IMR-90 (cell line): ENCODE measurements around the gene STK31. TPM values are rescaled to one million over a fixed set of nuclear protein-coding genes. Genes with fewer than 3 reads are reported as not detected.

Experiments used
- ATAC-seq: fragments of 200-7000 bp; cut with Tn5 transposase; 2 replicates; pipeline ENCODE4 v1.9.1; 2020; ENCODE audit warnings: low read depth, mild to moderate bottlenecking, moderate library complexity
- BruUV-seq: library from RNA; stranded (reverse); fragments of 400-500 nt; replicated peaks from 2 replicates; lab custom pipeline; 2021; lab: Mats Ljungman, UMichigan
- CTCF ChIA-PET: fragments of 300-600 bp; formaldehyde crosslinking; extraction: SDS; loops from one replicate; lab custom pipeline; 2021; ENCODE audit warnings: antibody characterized with exemption; lab: Yijun Ruan, JAX
- POLR2A ChIA-PET: fragments of 300-600 bp; sonication (Branson Sonifier 250); formaldehyde crosslinking; loops from one replicate; lab custom pipeline; 2022; ENCODE audit warnings: antibody characterized with exemption; ENCODE audit not compliant: unreplicated experiment; lab: Charles Lee
- DNase-seq: peaks from one replicate; pipeline ENCODE4 v3.0.0; 2013
- H2AFZ ChIP-seq: replicated peaks from 2 replicates; pipeline ENCODE3; 2013; ENCODE audit warnings: low read length, mild to moderate bottlenecking; ENCODE audit not compliant: poor library complexity
- H2AK5ac ChIP-seq: 2 replicates; pipeline ENCODE4 v1.6.1; 2013; ENCODE audit warnings: low read depth, low read length, inconsistent platforms
- H2AK9ac ChIP-seq: replicated peaks from 2 replicates; pipeline ENCODE3; 2013; ENCODE audit warnings: mild to moderate bottlenecking, low read depth, low read length, moderate library complexity; ENCODE audit not compliant: poor library complexity
- H2BK120ac ChIP-seq: 2 replicates; pipeline ENCODE4 v1.6.1; 2013; ENCODE audit warnings: low read depth, low read length, inconsistent platforms
- H2BK15ac ChIP-seq: 3 replicates; pipeline ENCODE4 v1.6.1; 2013; ENCODE audit warnings: low read depth, low read length, inconsistent platforms
- H2BK20ac ChIP-seq: 2 replicates; pipeline ENCODE4 v1.6.1; 2013; ENCODE audit warnings: low read depth, mild to moderate bottlenecking, inconsistent platforms, low read length, moderate library complexity
- H2BK5ac ChIP-seq: 2 replicates; pipeline ENCODE4 v1.6.1; 2013; ENCODE audit warnings: mild to moderate bottlenecking, low read depth, low read length, inconsistent platforms; ENCODE audit not compliant: poor library complexity, severe bottlenecking
- H3K14ac ChIP-seq: replicated peaks from 2 replicates; pipeline ENCODE4 v1.6.1; 2013; ENCODE audit warnings: low read depth, low read length, inconsistent platforms
- H3K18ac ChIP-seq: 2 replicates; pipeline ENCODE4 v1.6.1; 2013; ENCODE audit warnings: low read depth, low read length, control low read depth
- H3K23ac ChIP-seq: 2 replicates; pipeline ENCODE4 v1.6.1; 2013; ENCODE audit warnings: low read depth, low read length, inconsistent platforms
- H3K27ac ChIP-seq: 2 replicates; pipeline ENCODE4 v1.5.1; 2013; ENCODE audit warnings: mild to moderate bottlenecking, control low read depth, low read length; ENCODE audit not compliant: insufficient read depth
- H3K27me3 ChIP-seq: 2 replicates; pipeline ENCODE4 v1.6.1; 2013; ENCODE audit warnings: low read length; ENCODE audit not compliant: control insufficient read depth, insufficient read depth
- H3K36me3 ChIP-seq: 2 replicates; pipeline ENCODE4 v1.6.1; 2013; ENCODE audit warnings: low read length, mixed read lengths; ENCODE audit not compliant: control insufficient read depth, insufficient read depth
- H3K4ac ChIP-seq: 2 replicates; pipeline ENCODE4 v1.6.1; 2013; ENCODE audit warnings: low read depth, low read length, inconsistent platforms
- H3K4me1 ChIP-seq: 2 replicates; pipeline ENCODE4 v1.6.1; 2013; ENCODE audit warnings: low read length, mixed read lengths; ENCODE audit not compliant: control insufficient read depth, insufficient read depth
- H3K4me2 ChIP-seq: 2 replicates; pipeline ENCODE4 v1.6.1; 2013; ENCODE audit warnings: low read depth, mild to moderate bottlenecking, control low read depth, low read length, moderate library complexity
- H3K4me3 ChIP-seq: 2 replicates; pipeline ENCODE4 v1.5.1; 2013; ENCODE audit warnings: low read depth, mild to moderate bottlenecking, control low read depth, low read length, moderate library complexity; ENCODE audit not compliant: insufficient read depth
- H3K56ac ChIP-seq: 2 replicates; pipeline ENCODE4 v1.6.1; 2013; ENCODE audit warnings: low read length, inconsistent platforms; ENCODE audit not compliant: insufficient read depth; ENCODE audit errors: extremely low read depth
- H3K79me1 ChIP-seq, 2 experiments: 2 replicates each; pipeline ENCODE4 v1.6.1; 2013; ENCODE audit warnings: low read length in 2 of 2, inconsistent platforms in 1 of 2, low read depth in 1 of 2
- H3K9ac ChIP-seq: 2 replicates; pipeline ENCODE4 v1.6.1; 2013; ENCODE audit warnings: low read depth, low read length, control low read depth
- H3K9me1 ChIP-seq: 2 replicates; pipeline ENCODE4 v1.6.1; 2013; ENCODE audit warnings: low read length, inconsistent platforms; ENCODE audit not compliant: insufficient read depth
- H3K9me3 ChIP-seq: 2 replicates; pipeline ENCODE4 v1.6.1; 2013; ENCODE audit warnings: low read length; ENCODE audit not compliant: control insufficient read depth, insufficient read depth
- H4K20me1 ChIP-seq: 2 replicates; pipeline ENCODE4 v1.6.1; 2013; ENCODE audit warnings: low read length, inconsistent platforms; ENCODE audit not compliant: insufficient read depth
- H4K5ac ChIP-seq: 2 replicates; pipeline ENCODE4 v1.6.1; 2013; ENCODE audit warnings: mild to moderate bottlenecking, low read depth, low read length, control low read depth
- H4K8ac ChIP-seq, 2 experiments: 2 replicates each; pipeline ENCODE4 v1.6.1; 2013; ENCODE audit warnings: low read depth in 2 of 2, low read length in 2 of 2, control low read depth in 1 of 2, inconsistent platforms in 1 of 2
- H4K91ac ChIP-seq: 2 replicates; pipeline ENCODE4 v1.6.1; 2013; ENCODE audit warnings: low read depth, low read length, inconsistent platforms; ENCODE audit not compliant: insufficient read depth
- CEBPB ChIP-seq: IDR thresholded peaks from 2 replicates; pipeline ENCODE4 v1.6.1; 2012; ENCODE audit warnings: low read depth, low read length, improper control_type of control experiment
- RFX5 ChIP-seq: IDR thresholded peaks from 2 replicates; pipeline ENCODE4 v1.8.0; 2012; ENCODE audit warnings: low read depth, mild to moderate bottlenecking, low read length, moderate library complexity
- SMC3 ChIP-seq: fragments of 150-350 bp; IDR thresholded peaks from 2 replicates; pipeline ENCODE4 v1.6.1; 2016; ENCODE audit warnings: low read depth, mild to moderate bottlenecking, antibody characterized with exemption, low read length, moderate library complexity
- WGBS, 2 experiments: methylation state at CpG; one replicate each; pipeline versions ENCODE4 v1.1.5 to v1.1.7; 2013; ENCODE audit warnings: missing lambda C conversion rate in 2 of 2; ENCODE audit not compliant: insufficient read length in 1 of 2; ENCODE audit errors: extremely low coverage in 2 of 2; 5-methylcytosine and 5-hydroxymethylcytosine counted together
- dilution Hi-C: fragments of 300-500 bp; cut with HindIII; formaldehyde crosslinking; loops from one replicate; pipeline ENCODE4 v1.14.3; 2018; ENCODE audit warnings: low sequenced_read_pairs; ENCODE audit not compliant: unreplicated experiment
- in situ Hi-C: fragments of 300-500 bp; cut with MboI; formaldehyde crosslinking; loops from 3 replicates; pipeline ENCODE4 v1.14.3; 2019; ENCODE audit warnings: low sequenced_read_pairs, inconsistent platforms, mixed read lengths
- intact Hi-C: fragments of 100-400 bp; cut with micrococcal nuclease; formaldehyde crosslinking; loops from 2 replicates; pipeline ENCODE4 v1.10.0; 2022
- polyA plus RNA-seq, 3 experiments: library from polyadenylated mRNA; depleted of rRNA; stranded (reverse); fragments of >200 nt; gene quantifications; 2 replicates each; pipeline ENCODE4 v1.2.3, GENCODE V29; 2012; ENCODE audit warnings: low replicate concordance in 1 of 3
- total RNA-seq: library from RNA; depleted of rRNA; stranded (reverse); fragments of >200 nt; gene quantifications from 2 replicates; pipeline ENCODE4 v1.2.3, GENCODE V29; 2012

STK31 gene
- total and polyA plus RNA-seq, 2 of the 4 experiments (the other 2 are of a cell fraction) = not detected

DNA sequence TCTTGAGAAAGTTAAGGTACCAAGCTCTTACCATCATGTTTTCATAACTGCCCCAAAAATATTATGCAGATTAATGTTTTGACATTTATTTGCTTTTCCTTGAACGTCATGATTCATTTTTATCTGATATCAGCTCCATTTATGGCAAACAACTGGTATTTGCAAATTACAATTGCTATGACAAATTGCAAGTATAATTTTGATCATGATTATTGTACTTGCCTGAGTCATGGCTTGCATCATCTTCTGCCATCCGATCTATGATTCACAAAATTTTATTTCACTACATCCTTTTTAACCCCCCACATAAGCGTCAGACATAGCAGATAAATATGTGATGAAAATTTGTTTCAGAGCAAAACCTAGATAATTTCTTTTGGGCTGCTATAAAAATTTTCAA lies 155.0 kb downstream of the STK31 start:
- no peaks in the 10 kb centered on the region for H3K36me3 ChIP-seq
- no peaks in the 10 kb centered on the region for H4K20me1 ChIP-seq
- H3K23ac ChIP-seq = no peak overlapping the region
- H3K9me3 ChIP-seq = no peaks in the 10 kb centered on the region
- no peak overlapping the region for H3K27ac ChIP-seq
- no peak overlapping the region for H2BK5ac ChIP-seq
- no peak overlapping the region for H3K56ac ChIP-seq
- H3K18ac ChIP-seq = no peak overlapping the region
- H4K8ac ChIP-seq = no peak overlapping the region
- H3K79me1 ChIP-seq = no peaks in the 10 kb centered on the region
- H4K91ac ChIP-seq = no peak overlapping the region
- no TSS peak for BruUV-seq
- POLR2A ChIA-PET = no interaction called here
- no peaks in the 10 kb centered on the region for H3K4me1 ChIP-seq
- CTCF ChIA-PET = no interaction called here
- no peak overlapping the region for H3K9ac ChIP-seq
- TF ChIP-seq CEBPB (peak; percentile 80), SMC3 (no peak), RFX5 (no peak)
- dilution Hi-C loops (no loop called here), intact Hi-C loops (loop anchor here (10.0 kb wide), 2 partner anchors 800 to 1230 kb away; no protein-coding TSS in a partner anchor), in situ Hi-C loops (loop anchor here (25.0 kb wide), 1 partner anchor 797 kb away; no protein-coding TSS in a partner anchor)
- no peak overlapping the region for H2BK20ac ChIP-seq
- no peak overlapping the region for H2AK5ac ChIP-seq
- no peak overlapping the region for H2BK120ac ChIP-seq
- no peak overlapping the region for H4K5ac ChIP-seq
- no CpG with 5 or more reads among the region's 3 CpGs for WGBS, 2 experiments
- H2AFZ ChIP-seq = no peak overlapping the region
- no peaks in the 10 kb centered on the region for H3K9me1 ChIP-seq
- H3K4me3 ChIP-seq = no peak overlapping the region
- H2BK15ac ChIP-seq = no peak overlapping the region
- no peak overlapping the region for H3K14ac ChIP-seq
- no peaks in the 10 kb centered on the region for H3K27me3 ChIP-seq
- DNase-seq (peak; percentile 43), ATAC-seq (no peak)
- H3K4me2 ChIP-seq = no peak overlapping the region
- no peak overlapping the region for H3K4ac ChIP-seq
- no peak overlapping the region for H2AK9ac ChIP-seq
